K562 (cell line): ENCODE measurements around the gene CST7. TPM values are rescaled to one million over a fixed set of nuclear protein-coding genes. Genes with fewer than 3 reads are reported as not detected.

Source experiments
- CBFA2T2 ChIP-seq: fragments of 450-650 bp; conservative IDR thresholded peaks from 2 replicates; pipeline ENCODE4 v1.6.1; 2017; ENCODE audit warnings: mild to moderate bottlenecking
- CCAR2 ChIP-seq: fragments of 200-400 bp; formaldehyde crosslinking; IDR thresholded peaks from 2 replicates; pipeline ENCODE4 v1.6.1; 2017; ENCODE audit warnings: mild to moderate bottlenecking, low read depth, low read length
- DACH1 ChIP-seq: fragments of 450-650 bp; IDR thresholded peaks from 2 replicates; pipeline ENCODE4 v1.6.1; 2018; ENCODE audit not compliant: partially characterized antibody
- GATAD2A ChIP-seq: fragments of 450-650 bp; IDR thresholded peaks from 2 replicates; pipeline ENCODE4 v1.6.1; 2017
- HDAC2 ChIP-seq: fragments of 450-650 bp; IDR thresholded peaks from 2 replicates; pipeline ENCODE4 v1.6.1; 2016; ENCODE audit warnings: mild to moderate bottlenecking
- HLTF ChIP-seq: fragments of 450-650 bp; IDR thresholded peaks from 2 replicates; pipeline ENCODE4 v1.6.1; 2016
- L3MBTL2 ChIP-seq: fragments of 450-650 bp; IDR thresholded peaks from 2 replicates; pipeline ENCODE4 v1.6.1; 2016; ENCODE audit warnings: mild to moderate bottlenecking, moderate library complexity
- MCM3 ChIP-seq: fragments of 450-650 bp; IDR thresholded peaks from 2 replicates; pipeline ENCODE4 v1.6.1; 2016
- NRF1 ChIP-seq, 2 experiments: fragments of 450-650 bp; IDR thresholded peaks in 1 of 2; conservative IDR thresholded peaks in 1 of 2; 2 replicates each; pipeline ENCODE4 v1.6.1; 2014; ENCODE audit warnings: mild to moderate bottlenecking in 2 of 2
- PML ChIP-seq: IDR thresholded peaks from 2 replicates; pipeline ENCODE4 v1.6.1; 2012; ENCODE audit warnings: low read length, inconsistent platforms
- TAF15 ChIP-seq: fragments of 200-400 bp; formaldehyde crosslinking; IDR thresholded peaks from 2 replicates; pipeline ENCODE4 v1.6.1; 2017; ENCODE audit warnings: mild to moderate bottlenecking, low read depth, low read length, moderate library complexity
- ZNF212 ChIP-seq: fragments of 450-650 bp; formaldehyde crosslinking; IDR thresholded peaks from 2 replicates; pipeline ENCODE4 v1.4.0; 2020; ENCODE audit warnings: mild to moderate bottlenecking
- ZNF239 ChIP-seq: fragments of 250-450 bp; sonication (Bioruptor Pico); IDR thresholded peaks from 2 replicates; pipeline ENCODE4 v1.4.0; 2020; ENCODE audit warnings: mild to moderate bottlenecking
- ZNF644 ChIP-seq: fragments of 200-800 bp; sonication (Bioruptor generic); IDR thresholded peaks from 2 replicates; pipeline ENCODE4 v1.6.1; 2016; ENCODE audit warnings: low read depth, missing genetic modification characterization, missing compliant biosample characterization
- ZNF766 ChIP-seq: fragments of 200-800 bp; sonication (Bioruptor generic); conservative IDR thresholded peaks from 2 replicates; pipeline ENCODE4 v1.6.1; 2016; ENCODE audit warnings: missing genetic modification characterization, missing compliant biosample characterization
- ZNF785 ChIP-seq: fragments of 250-450 bp; sonication (Bioruptor Pico); IDR thresholded peaks from 2 replicates; pipeline ENCODE4 v1.4.0; 2020; ENCODE audit warnings: mild to moderate bottlenecking
- ZNF830 ChIP-seq: fragments of 250-450 bp; sonication (Bioruptor Pico); IDR thresholded peaks from 2 replicates; pipeline ENCODE4 v1.5.0; 2021; ENCODE audit warnings: mild to moderate bottlenecking
- ZSCAN29 ChIP-seq: fragments of 450-650 bp; IDR thresholded peaks from 2 replicates; pipeline ENCODE4 v1.6.1; 2017
- polyA plus RNA-seq, 8 experiments: library from polyadenylated mRNA; depleted of rRNA in 4 of 8; stranded (reverse) in 5 of 8; unstranded in 3 of 8; fragments of >200 nt; fragmentation: Nextera tagmentation in 2 of 8; fragmentation: Illumina TruSeq in 1 of 8; extraction: Ambion mirVana in 2 of 8; extraction: Trizol in 1 of 8; gene quantifications; 2 replicates each; pipeline versions ENCODE4 v1.2.1 to v1.2.3, GENCODE V29; 2011 to 2014; ENCODE audit warnings: inconsistent platforms in 1 of 8, missing spikeins in 1 of 8
- total RNA-seq, 7 experiments: library from RNA; depleted of rRNA in 6 of 7; stranded (reverse); fragments of >200 nt in 6 of 7; fragmentation: Illumina TruSeq in 2 of 7; extraction: Trizol in 2 of 7; gene quantifications; 2 replicates each; pipeline versions ENCODE4 v1.2.1 to v1.2.3, GENCODE V29; 2011 to 2021; ENCODE audit warnings: low replicate concordance in 1 of 7
- TF ChIP-seq, protein P1 (sequence below), 3 experiments: fragments of 200-800 bp in 1 of 3; sonication (Bioruptor generic) in 1 of 3; sonication (generic) in 1 of 3; formaldehyde crosslinking in 1 of 3; IDR thresholded peaks; 2 replicates each; pipeline versions ENCODE4 v1.6.1 to v1.8.0; 2016 to 2022; ENCODE audit warnings: mild to moderate bottlenecking in 2 of 3, missing compliant biosample characterization in 2 of 3, missing genetic modification characterization in 2 of 3, missing genetic modification reagents in 1 of 3
- TF ChIP-seq, protein P2 (sequence below): fragments of 250-450 bp; sonication (Bioruptor Pico); IDR thresholded peaks from 2 replicates; pipeline ENCODE4 v1.5.1; 2021; ENCODE audit warnings: mild to moderate bottlenecking
- TF ChIP-seq, protein P3 (sequence below): fragments of 250-450 bp; sonication (Bioruptor Pico); IDR thresholded peaks from 2 replicates; pipeline ENCODE4 v1.8.0; 2021; ENCODE audit warnings: mild to moderate bottlenecking, moderate library complexity
- TF ChIP-seq, protein P4 (sequence below): sonication (generic); formaldehyde crosslinking; IDR thresholded peaks from 2 replicates; pipeline ENCODE4 v1.8.1; 2023; ENCODE audit warnings: missing genetic modification reagents, mild to moderate bottlenecking, borderline replicate concordance

The CST7 gene
- total and polyA plus RNA-seq, 9 of the 15 experiments (the other 6 are each of a cell fraction or from before 2014, with no cell fraction given): not detected

DNA sequence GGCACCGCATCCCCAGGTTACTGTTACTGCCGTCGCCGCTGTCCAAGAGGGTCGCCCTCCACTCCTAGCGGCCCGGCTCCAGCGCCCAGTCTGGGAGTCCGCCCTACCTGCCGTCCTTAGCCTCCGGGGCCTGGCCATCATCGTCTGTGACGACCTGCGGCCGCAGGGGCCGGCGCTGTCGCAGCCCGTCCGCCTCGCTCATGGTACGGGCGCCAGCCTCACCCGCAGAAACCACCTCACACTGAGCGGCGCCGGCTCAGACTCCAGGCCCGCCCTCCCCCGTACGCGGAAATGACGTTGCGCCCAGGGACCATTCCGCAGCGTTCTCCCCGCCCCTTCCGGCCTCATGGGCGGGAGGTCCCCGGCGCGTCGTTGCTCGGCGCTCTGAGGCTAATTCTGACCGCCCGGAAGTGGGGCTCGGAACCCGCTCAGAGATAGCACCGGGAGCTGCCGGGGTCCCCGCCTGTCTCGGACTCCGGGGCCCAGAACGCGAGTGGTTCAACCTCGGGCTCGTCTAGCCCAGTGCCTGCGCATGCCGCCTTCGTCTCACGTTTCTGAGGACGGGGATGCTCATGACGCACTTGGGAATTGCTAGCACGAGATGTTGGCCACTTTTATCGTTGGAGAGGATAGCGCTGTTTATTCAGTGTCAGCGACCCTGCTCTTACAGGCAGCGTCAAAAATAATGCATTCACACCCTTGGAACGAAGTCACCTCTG lies 43.6 kb downstream of the CST7 start, which contains the start of gene APMAP (continued):
- TF ChIP-seq CCAR2 (no peak), GATAD2A (no peak), DACH1 (no peak), PML (peak; percentile 47; the same call in 1 of the 2 replicates), ZSCAN29 (no peak), L3MBTL2 (peak; percentile 94), TAF15 (no peak), HLTF (no peak), ZNF785 (CRISPR knock-in tag) (no peak), ZNF644 (tag) (no peak), ZNF239 (CRISPR knock-in tag) (no peak), CBFA2T2 (no peak), NRF1 (conservative IDR thresholded peaks at IDR 0.05 in 1 of 2, IDR thresholded peaks at IDR 0.05 in 1 of 2) (peak; percentile 74 to 77), ZNF830 (no peak), ZNF212 (CRISPR knock-in tag) (no peak), ZNF766 (CRISPR knock-in tag) (no peak), MCM3 (no peak), HDAC2 (no peak)
- TF ChIP-seq, protein P1, sequence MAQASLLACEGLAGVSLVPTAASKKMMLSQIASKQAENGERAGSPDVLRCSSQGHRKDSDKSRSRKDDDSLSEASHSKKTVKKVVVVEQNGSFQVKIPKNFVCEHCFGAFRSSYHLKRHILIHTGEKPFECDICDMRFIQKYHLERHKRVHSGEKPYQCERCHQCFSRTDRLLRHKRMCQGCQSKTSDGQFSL (CRISPR knock-in tag; IDR thresholded peaks at IDR 0.05): no peak
- TF ChIP-seq, protein P1 (tag; IDR thresholded peaks at IDR 0.05): no peak
- TF ChIP-seq, protein P2, sequence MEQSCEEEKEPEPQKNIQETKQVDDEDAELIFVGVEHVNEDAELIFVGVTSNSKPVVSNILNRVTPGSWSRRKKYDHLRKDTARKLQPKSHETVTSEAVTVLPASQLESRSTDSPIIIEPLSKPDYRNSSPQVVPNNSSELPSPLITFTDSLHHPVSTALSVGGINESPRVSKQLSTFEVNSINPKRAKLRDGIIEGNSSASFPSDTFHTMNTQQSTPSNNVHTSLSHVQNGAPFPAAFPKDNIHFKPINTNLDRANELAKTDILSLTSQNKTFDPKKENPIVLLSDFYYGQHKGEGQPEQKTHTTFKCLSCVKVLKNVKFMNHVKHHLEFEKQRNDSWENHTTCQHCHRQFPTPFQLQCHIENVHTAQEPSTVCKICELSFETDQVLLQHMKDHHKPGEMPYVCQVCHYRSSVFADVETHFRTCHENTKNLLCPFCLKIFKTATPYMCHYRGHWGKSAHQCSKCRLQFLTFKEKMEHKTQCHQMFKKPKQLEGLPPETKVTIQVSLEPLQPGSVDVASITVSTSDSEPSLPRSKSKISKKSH (CRISPR knock-in tag): no peak
- TF ChIP-seq, protein P3, sequence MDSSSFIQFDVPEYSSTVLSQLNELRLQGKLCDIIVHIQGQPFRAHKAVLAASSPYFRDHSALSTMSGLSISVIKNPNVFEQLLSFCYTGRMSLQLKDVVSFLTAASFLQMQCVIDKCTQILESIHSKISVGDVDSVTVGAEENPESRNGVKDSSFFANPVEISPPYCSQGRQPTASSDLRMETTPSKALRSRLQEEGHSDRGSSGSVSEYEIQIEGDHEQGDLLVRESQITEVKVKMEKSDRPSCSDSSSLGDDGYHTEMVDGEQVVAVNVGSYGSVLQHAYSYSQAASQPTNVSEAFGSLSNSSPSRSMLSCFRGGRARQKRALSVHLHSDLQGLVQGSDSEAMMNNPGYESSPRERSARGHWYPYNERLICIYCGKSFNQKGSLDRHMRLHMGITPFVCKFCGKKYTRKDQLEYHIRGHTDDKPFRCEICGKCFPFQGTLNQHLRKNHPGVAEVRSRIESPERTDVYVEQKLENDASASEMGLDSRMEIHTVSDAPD (CRISPR knock-in tag): no peak
- TF ChIP-seq, protein P4, sequence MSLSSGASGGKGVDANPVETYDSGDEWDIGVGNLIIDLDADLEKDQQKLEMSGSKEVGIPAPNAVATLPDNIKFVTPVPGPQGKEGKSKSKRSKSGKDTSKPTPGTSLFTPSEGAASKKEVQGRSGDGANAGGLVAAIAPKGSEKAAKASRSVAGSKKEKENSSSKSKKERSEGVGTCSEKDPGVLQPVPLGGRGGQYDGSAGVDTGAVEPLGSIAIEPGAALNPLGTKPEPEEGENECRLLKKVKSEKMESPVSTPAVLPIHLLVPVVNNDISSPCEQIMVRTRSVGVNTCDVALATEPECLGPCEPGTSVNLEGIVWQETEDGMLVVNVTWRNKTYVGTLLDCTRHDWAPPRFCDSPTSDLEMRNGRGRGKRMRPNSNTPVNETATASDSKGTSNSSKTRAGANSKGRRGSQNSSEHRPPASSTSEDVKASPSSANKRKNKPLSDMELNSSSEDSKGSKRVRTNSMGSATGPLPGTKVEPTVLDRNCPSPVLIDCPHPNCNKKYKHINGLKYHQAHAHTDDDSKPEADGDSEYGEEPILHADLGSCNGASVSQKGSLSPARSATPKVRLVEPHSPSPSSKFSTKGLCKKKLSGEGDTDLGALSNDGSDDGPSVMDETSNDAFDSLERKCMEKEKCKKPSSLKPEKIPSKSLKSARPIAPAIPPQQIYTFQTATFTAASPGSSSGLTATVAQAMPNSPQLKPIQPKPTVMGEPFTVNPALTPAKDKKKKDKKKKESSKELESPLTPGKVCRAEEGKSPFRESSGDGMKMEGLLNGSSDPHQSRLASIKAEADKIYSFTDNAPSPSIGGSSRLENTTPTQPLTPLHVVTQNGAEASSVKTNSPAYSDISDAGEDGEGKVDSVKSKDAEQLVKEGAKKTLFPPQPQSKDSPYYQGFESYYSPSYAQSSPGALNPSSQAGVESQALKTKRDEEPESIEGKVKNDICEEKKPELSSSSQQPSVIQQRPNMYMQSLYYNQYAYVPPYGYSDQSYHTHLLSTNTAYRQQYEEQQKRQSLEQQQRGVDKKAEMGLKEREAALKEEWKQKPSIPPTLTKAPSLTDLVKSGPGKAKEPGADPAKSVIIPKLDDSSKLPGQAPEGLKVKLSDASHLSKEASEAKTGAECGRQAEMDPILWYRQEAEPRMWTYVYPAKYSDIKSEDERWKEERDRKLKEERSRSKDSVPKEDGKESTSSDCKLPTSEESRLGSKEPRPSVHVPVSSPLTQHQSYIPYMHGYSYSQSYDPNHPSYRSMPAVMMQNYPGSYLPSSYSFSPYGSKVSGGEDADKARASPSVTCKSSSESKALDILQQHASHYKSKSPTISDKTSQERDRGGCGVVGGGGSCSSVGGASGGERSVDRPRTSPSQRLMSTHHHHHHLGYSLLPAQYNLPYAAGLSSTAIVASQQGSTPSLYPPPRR: no peak
